Activated CD8-positive, alpha-beta memory T cell treated with anti-CD3 and anti-CD28 coated beads, Interleukin-2, amount 50 U/mL, for 4 hours (primary cell): ENCODE results near the gene PRKAR1B.

Experiments
- DNase-seq: peaks from one replicate; pipeline ENCODE4 v3.0.0-alpha.2; 2020

PRKAR1B gene

DNA sequence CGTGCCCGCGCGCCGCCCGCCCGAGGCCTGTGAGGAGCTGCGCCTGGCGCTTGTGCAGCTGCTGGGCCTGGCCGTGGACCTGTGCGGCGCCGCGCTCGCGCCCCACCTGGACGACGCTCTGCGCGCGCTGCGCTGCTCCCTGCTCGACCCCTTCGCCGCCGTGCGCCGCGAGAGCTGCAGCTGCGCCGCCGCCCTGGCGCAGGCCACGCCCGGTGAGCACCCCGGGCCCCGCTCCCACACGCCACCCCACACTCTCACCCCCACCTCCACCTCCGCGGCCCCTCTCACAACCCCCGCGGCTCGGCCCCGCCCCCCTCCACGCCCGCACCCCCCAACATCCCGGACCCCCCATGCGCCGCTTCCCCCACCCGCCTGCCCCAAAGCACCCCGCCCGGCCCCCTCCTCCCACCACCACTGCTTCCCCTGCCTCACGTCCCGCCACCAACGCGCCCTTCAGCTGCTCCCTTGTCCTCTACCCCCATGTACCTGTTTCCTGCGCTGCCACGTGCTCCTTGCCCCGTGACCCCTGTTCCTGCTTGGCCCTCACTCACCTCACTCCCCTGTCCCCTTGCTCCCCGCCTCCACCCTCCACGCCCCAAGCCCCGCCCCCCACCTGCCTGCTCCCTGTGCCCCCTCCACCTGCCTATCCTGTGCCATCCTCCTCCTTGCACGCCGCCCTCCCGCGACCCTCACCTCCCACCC is at the start of gene PRKAR1B:
Gene PRKAR1B (minus strand): TSS at position 178 of the 702 bp plus-strand sequence. CDS start 15,776 bp downstream, outside the sequence.
- peak; percentile 62 for DNase-seq

DNA sequence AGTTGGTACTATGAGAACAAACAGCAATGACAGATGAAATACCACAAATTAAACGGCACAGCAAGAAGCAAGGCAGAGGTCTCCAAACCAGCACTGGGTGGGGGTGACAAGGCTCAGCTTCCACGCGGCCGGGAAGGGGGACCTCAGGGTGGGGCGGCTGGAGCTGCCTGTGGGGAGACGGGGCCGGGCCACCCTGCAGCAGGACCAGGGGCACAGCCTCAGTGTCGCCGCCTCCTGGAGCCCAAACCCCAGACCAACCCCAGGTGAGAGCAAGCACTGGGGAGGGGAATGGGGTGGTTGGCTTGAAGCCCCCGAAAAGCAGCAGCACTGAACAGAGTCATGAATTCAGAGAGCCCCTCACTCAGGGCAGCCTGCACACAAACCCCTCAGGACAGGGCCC is 49.3 kb upstream of the PRKAR1B start:
- no peak for DNase-seq

GRCh38 chr7:774161-775109 is 47.4 kb upstream of the PRKAR1B start:
- DNase-seq, result peak; percentile 72

DNA sequence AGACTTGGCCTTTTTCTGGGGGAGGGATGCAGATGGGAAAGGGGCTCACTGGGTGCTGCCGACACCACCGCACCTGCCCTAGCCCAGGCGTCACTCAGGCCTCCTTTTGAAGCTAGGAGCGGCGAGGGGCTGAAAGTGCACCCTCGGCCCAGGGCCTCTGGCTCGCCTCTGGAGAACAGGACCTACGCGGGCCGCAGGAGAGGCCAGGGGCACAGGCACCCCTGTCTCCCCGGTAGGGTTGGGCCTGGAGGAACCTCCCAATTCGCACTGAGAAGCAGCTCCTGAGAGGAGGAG is 46.5 kb upstream of the PRKAR1B start:
- DNase-seq, result no peak

DNA sequence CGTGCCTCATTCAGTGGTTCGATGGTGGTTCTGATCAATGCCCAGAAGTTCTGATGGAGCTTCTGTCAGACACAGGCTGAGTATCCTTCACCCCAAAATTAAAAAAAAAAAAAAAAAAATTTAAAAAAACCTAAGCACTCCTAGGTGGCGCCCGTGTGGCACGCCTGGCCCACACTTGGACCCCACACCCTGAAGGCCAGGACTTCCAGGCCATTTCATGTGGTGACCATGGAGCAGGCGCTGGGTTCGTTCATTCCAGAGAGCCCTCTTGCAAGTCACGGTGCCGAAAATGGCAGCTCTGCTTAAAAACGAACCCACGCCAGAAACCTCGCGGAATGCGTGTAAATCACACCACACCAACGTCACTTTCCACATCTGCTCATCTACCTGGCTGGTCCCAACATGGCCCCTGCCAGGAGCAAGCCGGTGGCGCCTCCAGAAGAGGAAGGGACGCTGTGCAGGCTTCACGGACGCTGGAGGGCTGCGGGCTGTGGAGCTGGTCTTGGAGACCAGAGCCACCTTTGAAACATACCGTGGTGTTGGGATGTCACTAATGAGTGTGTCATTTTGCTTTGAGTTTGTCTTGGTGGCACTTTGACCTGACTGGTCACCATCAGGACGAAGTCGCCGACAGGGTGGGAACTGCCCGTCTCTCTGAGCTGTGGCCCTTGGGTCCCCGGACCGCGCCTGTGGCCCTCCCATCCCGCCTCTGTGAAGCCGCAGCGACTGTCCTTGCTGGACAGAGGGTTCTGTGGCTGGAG is 46.0 kb upstream of the PRKAR1B start:
- DNase-seq, result no peak

GRCh38 chr7:772392-772791 is 45.3 kb upstream of the PRKAR1B start:
- DNase-seq, result no peak

DNA sequence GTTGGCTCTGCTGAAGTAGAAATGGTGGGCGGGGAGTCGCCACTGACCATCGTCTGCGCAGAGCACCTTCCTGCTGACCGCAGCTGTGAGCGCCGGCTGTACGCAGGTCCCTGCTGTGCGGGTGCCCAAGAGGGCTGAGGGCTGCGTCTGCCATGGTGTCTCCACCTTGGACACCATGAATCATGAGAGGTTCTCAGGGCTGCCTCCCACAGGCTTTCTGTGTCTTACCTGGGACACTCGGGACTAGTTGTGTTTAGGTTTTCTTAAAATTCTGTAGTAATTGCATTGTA is 44.9 kb upstream of the PRKAR1B start:
- no peak for DNase-seq

- DNase-seq, result no peak
Observed at GRCh38 chr7:771234-772004, 44.3 kb upstream of the PRKAR1B start.

- DNase-seq, result no peak
Observed at GRCh38 chr7:770741-771166, 43.7 kb upstream of the PRKAR1B start.

- no peak for DNase-seq
Observed at GRCh38 chr7:770336-770735, 43.3 kb upstream of the PRKAR1B start.

DNA sequence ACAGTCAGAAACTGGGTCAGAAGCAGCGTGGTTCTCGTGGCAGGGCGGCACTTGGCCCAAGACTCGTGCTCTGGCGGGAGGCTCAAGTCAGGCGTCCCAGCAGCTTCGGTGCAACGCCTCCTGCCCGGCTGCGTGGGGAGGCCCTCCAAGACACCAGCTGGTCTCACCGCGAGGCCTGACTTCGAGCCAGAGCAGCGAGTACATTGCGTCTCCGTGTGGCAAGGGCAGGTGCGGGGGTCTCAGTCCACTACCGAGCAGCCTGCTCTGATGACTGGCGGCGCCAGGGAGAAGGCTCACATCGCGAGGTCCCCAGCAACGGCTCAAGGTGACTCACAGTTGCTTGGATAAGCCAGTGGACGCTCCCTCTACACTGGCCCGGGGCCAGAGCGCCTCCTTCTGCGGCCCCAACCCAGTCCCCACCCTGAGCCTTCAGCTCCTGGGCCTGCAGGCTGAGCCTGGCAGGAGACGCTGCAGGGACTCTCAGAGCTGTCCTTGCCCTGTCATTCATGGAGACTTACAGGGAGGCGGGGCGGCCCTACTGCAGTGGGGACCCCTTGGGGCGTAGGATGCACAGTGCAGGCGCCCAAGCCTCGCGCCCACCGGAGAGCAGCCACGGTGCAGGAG is 41.9 kb upstream of the PRKAR1B start:
- DNase-seq, result no peak

GRCh38 chr7:767941-768731 is 41.1 kb upstream of the PRKAR1B start:
- no peak for DNase-seq

GRCh38 chr7:767580-767940 is 40.5 kb upstream of the PRKAR1B start:
- DNase-seq, result no peak

DNA sequence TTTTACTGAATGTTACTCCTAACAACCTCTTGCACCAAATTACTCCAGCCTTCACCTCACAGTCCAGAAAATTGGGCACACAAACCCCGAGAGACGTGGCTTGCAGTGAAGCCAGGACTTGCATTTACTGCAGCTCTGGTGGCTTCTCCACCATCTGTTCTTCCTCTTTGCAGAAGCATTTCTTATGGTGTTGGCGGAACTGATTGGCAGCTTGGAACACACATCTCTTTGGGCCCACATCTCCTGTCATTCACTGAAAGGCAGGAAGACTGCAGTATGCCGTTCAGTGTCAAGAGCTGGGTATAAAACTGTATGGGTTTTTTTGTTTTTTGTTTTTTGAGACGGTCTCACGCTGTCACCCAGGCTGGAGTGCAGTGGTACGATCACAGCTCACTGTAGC is 38.3 kb upstream of the PRKAR1B start:
- no peak for DNase-seq

DNA sequence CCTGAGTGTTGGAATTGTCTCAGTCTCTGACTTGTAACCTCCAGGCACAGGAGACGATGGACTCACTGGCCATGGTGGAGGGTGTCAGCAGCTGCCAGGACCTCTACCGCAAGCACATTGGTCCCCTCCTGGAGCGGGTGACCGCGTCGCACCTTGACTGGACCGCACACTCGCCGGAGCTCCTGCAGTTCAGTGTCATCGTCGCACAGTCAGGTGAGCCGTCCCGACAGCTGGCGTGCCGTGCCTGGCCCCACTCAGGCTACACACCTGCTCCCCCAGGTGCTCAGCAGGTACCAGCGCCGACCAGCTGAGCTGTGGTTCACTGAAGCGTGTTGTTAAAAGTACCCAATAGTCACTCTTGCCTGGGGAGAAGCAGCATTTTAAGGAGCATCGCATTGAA is 36.7 kb upstream of the PRKAR1B start:
- no peak for DNase-seq

GRCh38 chr7:762885-763284 is 35.8 kb upstream of the PRKAR1B start:
- no peak for DNase-seq

DNA sequence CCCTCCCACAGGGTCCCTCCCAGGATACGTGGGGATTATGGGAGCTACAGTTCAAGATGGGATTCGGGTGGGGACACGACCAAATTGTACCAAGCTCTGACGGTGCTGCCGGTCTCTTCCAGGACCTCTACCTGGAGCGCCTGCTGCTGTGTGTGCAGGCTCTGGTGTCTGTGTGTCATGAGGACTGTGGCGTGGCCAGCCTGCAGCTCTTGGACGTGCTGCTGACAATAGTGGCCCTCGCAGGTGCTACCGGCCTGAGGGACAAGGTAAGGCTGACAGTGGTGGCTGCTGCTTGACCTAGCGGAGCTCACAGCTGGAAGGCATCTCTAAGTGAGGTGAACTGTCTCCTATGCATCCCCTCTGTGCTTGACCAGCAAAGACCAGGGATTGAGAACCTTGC is 34.5 kb upstream of the PRKAR1B start:
- DNase-seq, result no peak

- no peak for DNase-seq
Observed at GRCh38 chr7:761101-761500, 34.0 kb upstream of the PRKAR1B start.

DNA sequence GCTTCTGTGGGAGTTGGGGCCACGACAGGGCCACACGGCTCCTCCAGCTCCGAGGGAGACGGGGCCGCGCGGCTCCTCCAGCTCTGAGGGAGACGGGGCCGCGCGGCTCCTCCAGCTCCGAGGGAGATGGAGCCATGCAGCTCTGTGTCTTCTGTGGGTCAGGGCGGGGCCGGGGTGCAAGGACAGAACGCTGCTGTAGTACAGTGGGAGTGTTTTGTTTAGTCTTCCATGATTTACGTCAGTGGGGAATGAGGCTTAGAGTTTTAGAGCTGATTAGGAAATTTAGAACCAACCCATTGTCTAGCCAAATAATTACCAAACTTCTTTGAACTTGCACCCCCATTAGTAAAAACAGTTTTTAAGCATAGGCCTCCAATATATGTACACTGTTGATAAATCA is 32.9 kb upstream of the PRKAR1B start:
- no peak for DNase-seq

GRCh38 chr7:759569-759968 is 32.5 kb upstream of the PRKAR1B start:
- DNase-seq, result no peak

- DNase-seq, result no peak
Observed at GRCh38 chr7:757741-758163, 30.7 kb upstream of the PRKAR1B start.
